BE2C (cell line): Measurements from ENCODE around the gene POP5.
"Not testable (repeated sequence)": the region's sequence is repeated elsewhere in the genome, so short reads cannot be mapped to it uniquely, and the experiment has no call there.

Experiments
- DNase-seq: peaks from one replicate; pipeline ENCODE4 v3.0.0-alpha.2; 2020
- H3K27me3 ChIP-seq: fragments of 250-450 bp; sonication (Bioruptor Pico); 2 replicates; pipeline ENCODE4 v1.5.1; 2020; ENCODE audit warnings: mild to moderate bottlenecking
- H3K36me3 ChIP-seq: fragments of 250-450 bp; sonication (Bioruptor Pico); 2 replicates; pipeline ENCODE4 v1.5.1; 2020; ENCODE audit warnings: mild to moderate bottlenecking
- H3K4me1 ChIP-seq: fragments of 250-450 bp; sonication (Bioruptor Pico); 2 replicates; pipeline ENCODE4 v1.5.1; 2020
- H3K4me3 ChIP-seq: 2 replicates; pipeline ENCODE4 v1.5.1; 2011; ENCODE audit warnings: low read depth, low read length
- H3K9me3 ChIP-seq: fragments of 250-450 bp; sonication (Bioruptor Pico); 2 replicates; pipeline ENCODE4 v1.5.1; 2020
- TF ChIP-seq, protein P1 (sequence below): IDR thresholded peaks from 2 replicates; pipeline ENCODE4 v1.5.1; 2012; ENCODE audit warnings: mild to moderate bottlenecking, low read depth, low read length

POP5 gene

DNA sequence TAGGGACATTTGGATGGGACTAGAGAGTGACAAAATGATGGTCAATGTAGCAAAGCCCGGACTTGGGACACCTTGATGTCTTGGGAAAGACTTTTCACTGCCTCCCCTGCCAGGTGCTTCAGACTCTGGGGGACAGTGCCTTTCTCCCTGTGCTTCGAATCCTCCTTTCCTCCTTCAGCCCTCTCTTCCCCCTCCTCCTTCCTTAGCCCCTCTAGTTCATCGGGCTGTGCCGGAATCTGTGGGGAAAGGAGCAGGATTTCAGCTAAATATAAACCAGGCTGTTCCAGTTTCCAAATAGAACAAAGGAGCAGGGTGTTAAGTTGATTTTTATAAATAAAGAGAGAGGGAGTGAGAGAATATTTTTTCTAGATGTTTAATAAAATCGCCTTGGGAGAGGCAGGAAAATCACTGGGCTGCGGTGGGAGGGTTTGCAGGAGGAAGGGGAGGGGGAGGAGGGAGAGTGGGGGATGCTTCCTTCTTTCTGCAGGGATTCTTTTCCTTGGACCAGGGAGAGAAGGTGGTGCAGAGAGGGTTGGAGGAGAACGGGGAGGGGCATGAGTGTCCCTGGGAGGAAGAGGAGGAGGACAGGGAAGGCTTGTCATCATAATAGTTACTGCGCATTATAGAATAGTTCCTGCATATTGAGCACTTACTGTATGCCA, 37.9 kb upstream of the POP5 start:
- H3K27me3 ChIP-seq: 0 out of 2 replicates have a peak, but pooled peaks cover 2% of the 10 kb centered on the region
- H3K4me3 ChIP-seq: no peak overlapping the region
- H3K9me3 ChIP-seq: no peaks in the 10 kb centered on the region; the same call in 1 of the 2 replicates
- no peak for DNase-seq
- TF ChIP-seq, protein P1, sequence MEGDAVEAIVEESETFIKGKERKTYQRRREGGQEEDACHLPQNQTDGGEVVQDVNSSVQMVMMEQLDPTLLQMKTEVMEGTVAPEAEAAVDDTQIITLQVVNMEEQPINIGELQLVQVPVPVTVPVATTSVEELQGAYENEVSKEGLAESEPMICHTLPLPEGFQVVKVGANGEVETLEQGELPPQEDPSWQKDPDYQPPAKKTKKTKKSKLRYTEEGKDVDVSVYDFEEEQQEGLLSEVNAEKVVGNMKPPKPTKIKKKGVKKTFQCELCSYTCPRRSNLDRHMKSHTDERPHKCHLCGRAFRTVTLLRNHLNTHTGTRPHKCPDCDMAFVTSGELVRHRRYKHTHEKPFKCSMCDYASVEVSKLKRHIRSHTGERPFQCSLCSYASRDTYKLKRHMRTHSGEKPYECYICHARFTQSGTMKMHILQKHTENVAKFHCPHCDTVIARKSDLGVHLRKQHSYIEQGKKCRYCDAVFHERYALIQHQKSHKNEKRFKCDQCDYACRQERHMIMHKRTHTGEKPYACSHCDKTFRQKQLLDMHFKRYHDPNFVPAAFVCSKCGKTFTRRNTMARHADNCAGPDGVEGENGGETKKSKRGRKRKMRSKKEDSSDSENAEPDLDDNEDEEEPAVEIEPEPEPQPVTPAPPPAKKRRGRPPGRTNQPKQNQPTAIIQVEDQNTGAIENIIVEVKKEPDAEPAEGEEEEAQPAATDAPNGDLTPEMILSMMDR: no peak
- H3K36me3 ChIP-seq: no peaks in the 10 kb centered on the region
- H3K4me1 ChIP-seq: no peaks in the 10 kb centered on the region

GRCh38 chr12:120617767-120618166, 36.6 kb upstream of the POP5 start:
- not testable (repeated sequence) for H3K27me3 ChIP-seq, H3K9me3 ChIP-seq, H3K36me3 ChIP-seq, DNase-seq, H3K4me1 ChIP-seq, H3K4me3 ChIP-seq

GRCh38 chr12:120617193-120617592, 36.0 kb upstream of the POP5 start:
- H3K27me3 ChIP-seq, H3K4me1 ChIP-seq, H3K4me3 ChIP-seq, H3K36me3 ChIP-seq, H3K9me3 ChIP-seq, DNase-seq: not testable (repeated sequence)

DNA sequence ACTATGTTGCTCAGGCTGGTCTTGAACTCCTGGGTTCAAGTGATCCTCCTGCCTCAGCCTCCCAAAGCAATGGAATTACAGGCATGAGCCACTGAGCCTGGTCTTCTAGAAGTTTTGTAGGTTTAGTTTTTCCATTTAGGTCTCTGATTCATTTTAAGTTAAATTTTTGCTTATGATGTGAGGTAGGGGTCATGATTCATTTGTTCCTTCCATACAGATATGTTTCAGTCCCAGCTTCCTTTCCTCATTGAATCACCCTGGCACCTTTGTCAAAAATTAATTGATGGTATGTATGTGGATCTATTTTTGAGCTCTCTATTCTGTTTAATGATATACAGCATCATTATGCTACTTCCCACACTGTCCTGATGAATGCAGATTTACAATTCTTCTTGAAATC, 33.6 kb upstream of the POP5 start:
- H3K4me1 ChIP-seq: no peaks in the 10 kb centered on the region
- no peaks in the 10 kb centered on the region; the same call in 1 of the 2 replicates for H3K9me3 ChIP-seq
- H3K4me3 ChIP-seq: no peak overlapping the region
- TF ChIP-seq, protein P1: no peak
- DNase-seq: no peak
- no peaks in the 10 kb centered on the region for H3K36me3 ChIP-seq
- H3K27me3 ChIP-seq: 0 out of 2 replicates have a peak, but pooled peaks cover 2% of the 10 kb centered on the region

- not testable (repeated sequence) for DNase-seq
Measured at GRCh38 chr12:120611534-120611933, 30.3 kb upstream of the POP5 start.

GRCh38 chr12:120610560-120610959, 29.4 kb upstream of the POP5 start:
- TF ChIP-seq, protein P1: no peak
- Histone ChIP-seq H3K4me3 (no peak overlapping the region), H3K36me3 (no peaks in the 10 kb centered on the region), H3K27me3 (no peaks in the 10 kb centered on the region), H3K9me3 (no peaks in the 10 kb centered on the region), H3K4me1 (no peaks in the 10 kb centered on the region)
- no peak for DNase-seq

More at GRCh38 chr12:120611534-120611933, 30.3 kb upstream of the POP5 start:
- not testable (repeated sequence) for H3K4me3 ChIP-seq, H3K4me1 ChIP-seq, H3K27me3 ChIP-seq, H3K36me3 ChIP-seq, H3K9me3 ChIP-seq

GRCh38 chr12:120602416-120602815, 21.2 kb upstream of the POP5 start:
- not testable (repeated sequence) for H3K36me3 ChIP-seq, H3K9me3 ChIP-seq, H3K4me1 ChIP-seq, DNase-seq, H3K27me3 ChIP-seq, H3K4me3 ChIP-seq

- H3K9me3 ChIP-seq: no peaks in the 10 kb centered on the region
- no peaks in the 10 kb centered on the region for H3K27me3 ChIP-seq
- H3K4me1 ChIP-seq: 0 out of 2 replicates have a peak, but pooled peaks cover 4% of the 10 kb centered on the region
- DNase-seq: no peak
- H3K4me3 ChIP-seq: no peak overlapping the region
- no peaks in the 10 kb centered on the region for H3K36me3 ChIP-seq
- TF ChIP-seq, protein P1: no peak
Measured at GRCh38 chr12:120599672-120600552, 18.7 kb upstream of the POP5 start.
